ENCODE data around the gene EPS8. TPM values are rescaled to one million over a fixed set of nuclear protein-coding genes. Genes with fewer than 3 reads are reported as not detected.

Gene EPS8
- 1 to 10 TPM; 1.5 to 2.0 TPM for total RNA-seq

DNA sequence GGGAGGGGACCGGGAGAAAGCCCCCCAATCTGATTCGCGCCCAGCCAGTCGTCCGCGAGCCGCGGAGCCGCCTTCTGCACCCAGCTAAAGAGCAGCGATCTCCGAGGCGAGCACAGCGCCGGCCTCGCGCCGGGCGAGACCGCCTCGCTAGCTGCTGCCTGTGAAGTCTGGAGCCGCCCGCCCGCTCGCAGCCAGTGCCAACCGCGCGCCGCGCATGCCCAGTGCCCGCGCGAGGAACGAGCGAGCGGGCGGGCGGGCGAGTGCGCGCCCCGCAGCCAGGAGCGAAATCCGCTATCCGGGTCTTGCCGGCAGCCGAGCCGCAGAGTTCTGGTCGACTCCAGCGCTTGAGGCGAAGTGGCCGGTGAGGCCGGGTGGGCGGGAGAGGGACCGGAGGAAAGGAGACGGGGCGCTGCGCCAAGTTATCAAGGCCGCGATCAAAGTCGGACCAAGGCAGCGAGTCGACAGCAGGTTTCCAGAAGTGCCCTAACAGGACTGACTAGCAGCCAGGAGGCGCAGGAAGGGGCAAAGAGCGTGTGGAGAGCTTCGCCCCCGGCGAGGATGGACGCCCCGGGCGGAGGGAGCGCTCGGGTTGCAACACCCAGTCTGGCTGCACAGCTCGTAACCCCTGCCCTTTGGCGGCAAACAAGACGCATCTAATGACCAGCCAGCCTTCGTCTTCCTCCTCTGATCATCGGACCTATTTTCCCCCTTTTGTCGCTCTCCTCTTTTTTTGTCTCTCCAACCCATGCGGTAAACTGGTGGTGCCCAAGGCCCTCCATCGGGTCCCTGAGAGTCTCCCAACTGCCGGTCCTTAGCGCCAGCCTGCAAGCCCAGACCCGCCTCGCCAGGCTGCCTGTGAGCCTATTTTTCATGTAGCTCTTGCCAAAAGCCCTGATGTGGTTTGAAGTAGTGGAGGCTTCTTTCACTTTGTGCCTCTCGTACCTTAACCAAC lies at the start of gene EPS8:
Gene EPS8, minus strand, starts transcription at position 169 of the 952 bp plus-strand sequence. CDS start 106,437 bp downstream, outside the sequence.
- Mint-ChIP-seq H3K4me3 (peak within 1 kb of the TSS; percentile 74), H3K27ac (peak within 1 kb of the TSS; percentile 39), H3K9me3 (ENCODE audit: low read depth) (no peaks in the 10 kb centered on the region), H3K36me3 (ENCODE audit: low read depth) (no peaks in the 10 kb centered on the region), H3K27me3 (peaks cover 50% of the 10 kb centered on the region), H3K4me1 (peaks cover 14% of the 10 kb centered on the region)
- intact Hi-C loops (cut with DNase I, micrococcal nuclease) = loop anchor here in 1 of 2 experiments (1.0 to 2.0 kb wide), 3 partner anchors 89 to 199 kb away; partner anchors contain the start of gene STRAP
- peak; percentile 97 for ATAC-seq
- POLR2A ChIA-PET = no interaction called here
- peak; percentile 92 for DNase-seq
- CTCF ChIA-PET = interaction anchor here (0.5 to 1.4 kb wide), 5 partner anchors 9 to 640 kb away, joined by 3 to 4 read pairs (median 3); no protein-coding TSS in a partner anchor

DNA sequence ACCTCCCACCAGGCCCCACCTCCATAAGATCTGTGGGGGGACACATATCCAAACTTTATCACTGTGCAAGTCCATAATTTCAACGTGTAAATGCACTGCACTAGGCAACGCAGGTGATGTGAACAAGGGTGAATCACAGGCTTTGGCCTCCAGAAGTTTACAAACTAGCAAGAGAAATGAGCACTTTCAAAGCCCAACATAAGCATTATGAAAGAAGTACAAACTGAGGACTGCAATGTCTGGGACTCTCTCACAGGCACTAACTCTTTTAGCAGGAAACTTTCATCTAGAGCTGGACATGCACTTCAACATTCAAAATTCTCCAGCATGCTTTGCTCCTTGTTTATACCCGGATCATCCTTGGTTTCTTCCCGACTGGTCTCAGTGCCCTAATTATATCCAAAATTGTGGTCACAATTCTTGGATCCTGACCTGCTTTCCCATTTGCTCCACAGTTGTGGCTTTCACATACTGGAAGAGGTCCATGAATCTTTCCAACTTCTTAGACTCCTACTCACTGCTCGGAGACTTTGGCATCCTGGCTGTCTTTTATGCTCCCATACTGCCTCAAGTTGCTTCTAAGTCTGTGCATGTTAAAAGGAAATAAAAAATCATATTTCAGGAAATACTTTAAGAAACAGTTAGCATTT lies 48.1 kb upstream of the EPS8 start:
- CTCF ChIA-PET = interaction anchor here (1.2 to 1.4 kb wide), 2 partner anchors 10 to 18 kb away, joined by 3 to 4 read pairs; no protein-coding TSS in a partner anchor
- POLR2A ChIA-PET = no interaction called here
- no peaks in the 10 kb centered on the region for H3K4me1 Mint-ChIP-seq
- no peak overlapping the region for H3K27ac Mint-ChIP-seq
- H3K9me3 Mint-ChIP-seq (ENCODE audit: low read depth) = no peaks in the 10 kb centered on the region
- no peak overlapping the region for H3K4me3 Mint-ChIP-seq
- ATAC-seq (no peak), DNase-seq (no peak)
- peaks cover 7% of the 10 kb centered on the region for H3K27me3 Mint-ChIP-seq
- intact Hi-C loops (cut with DNase I, micrococcal nuclease) = no loop called here
- H3K36me3 Mint-ChIP-seq (ENCODE audit: low read depth) = no peaks in the 10 kb centered on the region

DNA sequence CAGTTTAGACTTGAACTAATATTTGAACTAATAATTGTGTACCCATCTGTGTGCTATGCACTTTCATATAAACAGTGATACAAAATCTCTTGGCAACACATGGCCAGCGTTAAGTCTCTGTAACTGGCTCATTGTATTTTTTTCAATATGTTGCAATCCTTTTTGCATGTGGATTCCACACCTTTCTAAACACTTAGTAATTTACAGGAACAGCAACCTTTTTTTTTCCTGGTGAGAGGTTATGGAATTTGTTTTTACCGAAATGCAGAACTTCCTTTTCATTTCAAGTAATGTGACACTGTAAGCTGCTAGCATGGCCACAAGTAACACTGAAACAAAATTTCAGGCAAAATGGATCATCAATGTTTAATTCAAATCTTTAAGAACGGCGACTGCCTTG lies 45.4 kb upstream of the EPS8 start:
- no peaks in the 10 kb centered on the region for H3K9me3 Mint-ChIP-seq (ENCODE audit: low read depth)
- DNase-seq (no peak), ATAC-seq (no peak)
- CTCF ChIA-PET = no interaction called here
- intact Hi-C loops (cut with DNase I, micrococcal nuclease) = no loop called here
- H3K27me3 Mint-ChIP-seq = peaks cover 7% of the 10 kb centered on the region
- H3K4me3 Mint-ChIP-seq = no peak overlapping the region
- H3K36me3 Mint-ChIP-seq (ENCODE audit: low read depth) = no peaks in the 10 kb centered on the region
- H3K4me1 Mint-ChIP-seq = no peaks in the 10 kb centered on the region
- no peak overlapping the region for H3K27ac Mint-ChIP-seq
- POLR2A ChIA-PET = no interaction called here

DNA sequence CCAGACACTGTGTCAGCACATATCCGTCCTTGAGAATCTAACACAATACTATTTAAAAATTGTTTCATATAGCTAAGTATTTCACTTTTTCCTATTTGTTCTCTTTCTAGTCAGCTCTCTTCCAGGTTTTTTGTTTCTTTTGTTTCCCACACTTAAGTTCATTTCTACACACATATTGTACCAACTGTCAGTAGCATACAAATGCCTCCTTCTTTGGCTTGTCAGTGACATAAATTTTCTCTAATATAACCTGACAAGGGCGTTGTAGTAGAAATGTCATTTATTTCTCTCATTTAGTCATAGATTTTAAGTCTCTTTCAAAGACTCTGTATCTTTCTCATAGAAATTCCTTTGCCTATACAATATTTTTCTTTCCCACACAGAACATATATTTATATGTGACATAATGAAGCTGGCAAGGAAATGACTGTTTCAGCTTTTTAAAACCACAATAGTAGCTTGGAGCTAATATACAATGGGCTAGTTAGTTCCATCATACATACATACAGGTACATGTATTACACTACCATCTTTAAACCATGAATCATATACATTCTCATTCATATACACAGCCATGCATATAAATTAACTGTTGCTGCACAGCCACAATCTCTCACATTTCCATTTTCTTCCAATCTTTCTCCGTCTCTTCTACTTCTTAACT lies 42.3 kb upstream of the EPS8 start:
- intact Hi-C loops (cut with DNase I, micrococcal nuclease) = no loop called here
- Mint-ChIP-seq H3K27me3 (peaks cover 4% of the 10 kb centered on the region), H3K9me3 (ENCODE audit: low read depth) (no peaks in the 10 kb centered on the region), H3K36me3 (ENCODE audit: low read depth) (no peaks in the 10 kb centered on the region), H3K27ac (no peak overlapping the region), H3K4me3 (no peak overlapping the region), H3K4me1 (no peaks in the 10 kb centered on the region)
- POLR2A ChIA-PET = no interaction called here
- CTCF ChIA-PET = interaction anchor here (1.0 to 2.1 kb wide), 3 partner anchors 13 to 247 kb away, joined by 4 to 5 read pairs (median 4); no protein-coding TSS in a partner anchor
- no peak for DNase-seq
- ATAC-seq = no peak

DNA sequence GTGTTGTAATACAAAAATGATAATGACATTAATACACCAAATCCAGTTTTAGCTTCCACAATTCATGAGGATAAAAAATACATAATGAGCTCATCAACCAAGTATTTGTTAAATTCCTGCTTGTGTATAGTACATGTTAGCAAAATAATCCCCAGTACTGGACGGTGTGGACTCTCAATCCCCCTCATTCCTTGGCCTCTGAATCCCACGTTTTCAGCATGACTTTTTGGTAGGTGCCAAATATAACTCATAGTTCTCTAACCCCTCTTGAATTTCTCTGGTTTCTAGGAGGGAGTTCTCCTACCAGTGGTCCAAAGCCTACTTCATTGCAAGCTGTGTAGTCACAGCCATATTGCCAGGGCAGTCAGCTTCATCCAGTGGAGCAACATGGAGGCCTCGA lies 41.4 kb upstream of the EPS8 start:
- ChIA-PET CTCF (interaction anchor here (1.6 to 2.1 kb wide), 2 partner anchors 14 to 246 kb away, joined by 4 to 5 read pairs; no protein-coding TSS in a partner anchor), POLR2A (no interaction called here)
- H3K4me3 Mint-ChIP-seq = no peak overlapping the region
- no peak for ATAC-seq
- no peaks in the 10 kb centered on the region for H3K36me3 Mint-ChIP-seq (ENCODE audit: low read depth)
- H3K27me3 Mint-ChIP-seq = peaks cover 4% of the 10 kb centered on the region
- H3K9me3 Mint-ChIP-seq (ENCODE audit: low read depth) = no peaks in the 10 kb centered on the region
- H3K27ac Mint-ChIP-seq = no peak overlapping the region
- intact Hi-C loops (cut with DNase I, micrococcal nuclease) = no loop called here
- DNase-seq = no peak
- no peaks in the 10 kb centered on the region for H3K4me1 Mint-ChIP-seq

DNA sequence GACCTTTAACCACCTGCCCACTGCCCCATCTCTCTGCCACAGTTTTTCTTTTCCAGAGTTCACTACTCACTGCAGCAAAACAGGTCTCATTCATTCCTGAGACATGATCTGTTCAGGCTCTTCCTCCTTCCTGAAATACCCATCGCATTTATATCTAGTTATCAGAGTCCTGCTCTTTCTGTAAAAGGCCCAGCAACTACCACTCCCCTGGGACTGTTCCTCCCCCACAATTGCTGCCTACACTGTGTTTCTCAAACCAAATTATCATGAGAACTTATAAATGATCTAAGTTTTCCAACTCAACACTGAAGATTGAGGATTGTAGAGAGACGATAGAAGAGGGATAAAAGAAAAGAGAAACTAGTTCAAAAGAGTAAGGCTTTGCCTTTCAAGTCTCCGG lies 40.8 kb upstream of the EPS8 start:
- H3K36me3 Mint-ChIP-seq (ENCODE audit: low read depth) = no peaks in the 10 kb centered on the region
- ATAC-seq (no peak), DNase-seq (no peak)
- intact Hi-C loops (cut with DNase I, micrococcal nuclease) = no loop called here
- H3K27ac Mint-ChIP-seq = no peak overlapping the region
- H3K9me3 Mint-ChIP-seq (ENCODE audit: low read depth) = no peaks in the 10 kb centered on the region
- H3K4me3 Mint-ChIP-seq = no peak overlapping the region
- no peaks in the 10 kb centered on the region for H3K4me1 Mint-ChIP-seq
- H3K27me3 Mint-ChIP-seq = peaks cover 5% of the 10 kb centered on the region
- ChIA-PET POLR2A (no interaction called here), CTCF (interaction anchor here (1.6 to 2.1 kb wide), 2 partner anchors 15 to 245 kb away, joined by 4 to 5 read pairs; no protein-coding TSS in a partner anchor)

DNA sequence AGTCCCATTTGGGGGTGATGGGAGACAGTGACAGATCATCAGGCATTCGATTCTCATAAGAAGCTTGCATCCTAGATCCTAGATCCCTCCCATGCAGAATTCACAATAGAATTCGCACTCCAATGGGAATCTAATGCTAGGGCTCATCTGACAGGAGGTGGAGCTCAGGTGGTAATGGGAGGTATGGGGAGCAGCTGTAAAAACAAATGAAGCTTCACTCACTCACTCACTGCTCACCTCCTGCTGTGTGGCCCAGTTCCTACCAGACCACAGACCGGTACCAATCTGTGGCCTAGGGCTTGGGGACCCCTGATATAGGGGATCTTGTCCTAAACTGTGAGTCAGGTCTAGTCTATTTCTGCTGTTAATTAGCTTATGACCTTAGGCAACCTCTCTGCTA lies 40.1 kb upstream of the EPS8 start:
- Mint-ChIP-seq H3K4me3 (no peak overlapping the region), H3K9me3 (ENCODE audit: low read depth) (no peaks in the 10 kb centered on the region), H3K36me3 (ENCODE audit: low read depth) (no peaks in the 10 kb centered on the region), H3K27ac (no peak overlapping the region), H3K4me1 (no peaks in the 10 kb centered on the region), H3K27me3 (peaks cover 8% of the 10 kb centered on the region)
- ChIA-PET CTCF (interaction anchor here (0.7 kb wide), 1 partner anchor 376 kb away, joined by 3 read pairs; no protein-coding TSS in a partner anchor), POLR2A (no interaction called here)
- no peak for DNase-seq
- intact Hi-C loops (cut with DNase I, micrococcal nuclease) = no loop called here
- ATAC-seq = no peak

DNA sequence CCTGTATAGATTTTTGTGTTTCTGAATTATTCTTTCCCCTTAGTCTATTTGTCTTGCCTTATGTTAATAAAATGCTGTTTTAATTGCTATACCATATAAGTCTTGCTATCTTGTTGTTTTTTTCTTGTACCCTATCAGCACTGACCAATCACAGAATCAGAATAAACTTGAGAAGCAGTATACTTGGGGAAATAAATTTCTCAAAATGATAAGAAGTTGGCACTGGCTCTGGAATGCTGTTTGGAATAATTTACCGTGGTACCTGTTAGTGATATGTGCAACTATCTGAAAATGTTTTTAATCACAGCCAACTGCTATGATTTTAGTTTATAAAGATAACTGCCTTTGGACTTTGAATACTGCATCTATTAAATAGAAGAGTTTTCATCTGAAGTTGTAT lies 37.9 kb upstream of the EPS8 start:
- Mint-ChIP-seq H3K9me3 (ENCODE audit: low read depth) (no peaks in the 10 kb centered on the region), H3K27me3 (peaks cover 8% of the 10 kb centered on the region), H3K4me1 (no peaks in the 10 kb centered on the region), H3K4me3 (no peak overlapping the region), H3K36me3 (ENCODE audit: low read depth) (no peaks in the 10 kb centered on the region), H3K27ac (no peak overlapping the region)
- ATAC-seq = no peak
- ChIA-PET POLR2A (no interaction called here), CTCF (interaction anchor here (0.5 kb wide), 1 partner anchor 613 kb away, joined by 3 read pairs; no protein-coding TSS in a partner anchor)
- no peak for DNase-seq
- intact Hi-C loops (cut with DNase I, micrococcal nuclease) = no loop called here

DNA sequence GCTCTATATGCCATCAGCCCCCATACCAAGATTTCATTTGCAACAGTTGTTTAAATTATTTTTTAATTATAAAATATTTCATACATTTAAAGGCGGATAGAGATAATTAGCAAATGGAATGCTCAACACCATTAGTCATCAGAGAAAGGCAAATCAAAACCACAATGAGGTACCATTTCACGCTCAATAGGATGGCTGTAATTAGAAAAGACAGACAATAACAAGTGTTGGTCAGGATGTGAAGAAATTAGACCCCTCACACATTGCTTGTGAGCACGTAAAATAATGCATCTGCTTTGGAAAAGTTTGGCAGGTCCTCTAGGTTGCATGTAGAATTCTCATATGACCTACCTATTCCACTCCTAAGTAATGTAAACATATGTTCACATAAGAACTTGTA lies 35.3 kb upstream of the EPS8 start:
- peaks cover 9% of the 10 kb centered on the region for H3K27me3 Mint-ChIP-seq
- ChIA-PET POLR2A (no interaction called here), CTCF (no interaction called here)
- no peak for DNase-seq
- ATAC-seq = no peak
- H3K36me3 Mint-ChIP-seq (ENCODE audit: low read depth) = no peaks in the 10 kb centered on the region
- H3K27ac Mint-ChIP-seq = no peak overlapping the region
- H3K4me1 Mint-ChIP-seq = no peaks in the 10 kb centered on the region
- no peaks in the 10 kb centered on the region for H3K9me3 Mint-ChIP-seq (ENCODE audit: low read depth)
- intact Hi-C loops (cut with DNase I, micrococcal nuclease) = no loop called here
- H3K4me3 Mint-ChIP-seq = no peak overlapping the region

DNA sequence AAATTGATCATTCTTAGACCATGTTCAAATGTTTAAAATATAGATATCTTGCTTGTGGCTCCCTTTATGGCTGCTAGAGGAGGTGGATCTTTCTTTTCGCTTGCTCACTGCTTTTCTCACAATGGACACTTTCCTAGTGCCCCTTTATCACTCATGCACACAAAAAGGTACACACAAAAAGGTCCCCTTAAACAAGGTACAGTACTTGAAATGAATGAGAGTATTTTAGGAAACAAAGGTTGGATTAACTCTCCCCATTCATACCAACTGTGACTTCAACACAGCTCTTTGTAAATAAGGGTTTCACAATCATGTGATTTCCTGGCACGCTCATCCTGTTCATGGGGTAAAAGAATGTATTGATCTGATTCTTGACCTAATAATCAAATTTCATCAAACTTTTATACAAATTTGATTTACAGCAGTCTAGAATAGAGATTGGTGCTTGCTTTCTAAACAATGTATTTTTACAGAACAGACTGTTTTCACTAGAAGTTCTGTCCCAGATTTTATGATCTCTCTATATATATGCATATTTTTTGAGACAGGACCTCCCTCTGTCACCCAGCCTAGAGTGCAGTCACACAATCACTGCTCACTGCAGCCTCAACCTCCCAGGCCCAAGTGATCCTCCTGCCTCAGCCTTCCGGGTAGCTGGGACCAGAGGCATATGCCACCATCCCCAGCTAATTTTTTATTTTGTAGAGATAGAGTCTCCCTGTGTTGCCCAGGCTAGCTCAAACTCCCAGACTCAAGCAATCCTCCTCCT lies 34.4 kb upstream of the EPS8 start:
- H3K27me3 Mint-ChIP-seq = peaks cover 8% of the 10 kb centered on the region
- ChIA-PET POLR2A (no interaction called here), CTCF (interaction anchor here (1.5 kb wide), 1 partner anchor 10 kb away, joined by 4 read pairs; no protein-coding TSS in a partner anchor)
- no peaks in the 10 kb centered on the region for H3K9me3 Mint-ChIP-seq (ENCODE audit: low read depth)
- H3K4me1 Mint-ChIP-seq = no peaks in the 10 kb centered on the region
- H3K27ac Mint-ChIP-seq = no peak overlapping the region
- intact Hi-C loops (cut with DNase I, micrococcal nuclease) = no loop called here
- no peak for DNase-seq
- H3K36me3 Mint-ChIP-seq (ENCODE audit: low read depth) = no peaks in the 10 kb centered on the region
- H3K4me3 Mint-ChIP-seq = no peak overlapping the region
- no peak for ATAC-seq
